SK-N-SH treated with all-trans-retinoic acid at 6 μM for 48 hours (cell line): ENCODE results near the gene LTBR.

Experiments
- ATAC-seq: fragments of 200-7000 bp; cut with Tn5 transposase; 3 replicates; pipeline ENCODE4 v1.9.1; 2020; ENCODE audit warnings: mild to moderate bottlenecking, moderate library complexity
- ARNTL ChIP-seq: fragments of 450-650 bp; formaldehyde crosslinking; IDR thresholded peaks from 2 replicates; pipeline ENCODE4 v1.5.0; 2020; ENCODE audit warnings: low read depth, mild to moderate bottlenecking, moderate library complexity, borderline replicate concordance
- CSDC2 ChIP-seq: fragments of 250-450 bp; sonication (Bioruptor Pico); IDR thresholded peaks from 2 replicates; pipeline ENCODE4 v1.5.0; 2020; ENCODE audit warnings: mild to moderate bottlenecking, moderate library complexity
- CSRNP3 ChIP-seq: fragments of 250-450 bp; sonication (Bioruptor Pico); IDR thresholded peaks from 2 replicates; pipeline ENCODE4 v1.5.1; 2021; ENCODE audit warnings: mild to moderate bottlenecking, moderate library complexity
- ESRRG ChIP-seq: fragments of 250-450 bp; sonication (Bioruptor Pico); IDR thresholded peaks from 2 replicates; pipeline ENCODE4 v1.6.1; 2021; ENCODE audit warnings: mild to moderate bottlenecking
- ISL1 ChIP-seq: fragments of 250-450 bp; sonication (Bioruptor Pico); IDR thresholded peaks from 2 replicates; pipeline ENCODE4 v2.1.2; 2022; ENCODE audit warnings: mild to moderate bottlenecking, moderate library complexity
- OSR1 ChIP-seq: fragments of 250-450 bp; sonication (Bioruptor Pico); IDR thresholded peaks from 2 replicates; pipeline ENCODE4 v1.8.0; 2022; ENCODE audit warnings: moderate library complexity, mild to moderate bottlenecking, inconsistent platforms
- PATZ1 ChIP-seq: fragments of 250-450 bp; sonication (Bioruptor Pico); IDR thresholded peaks from 2 replicates; pipeline ENCODE4 v1.8.0; 2020; ENCODE audit warnings: mild to moderate bottlenecking, moderate library complexity, borderline replicate concordance
- POU6F1 ChIP-seq: fragments of 250-450 bp; sonication (Bioruptor Pico); IDR thresholded peaks from 2 replicates; pipeline ENCODE4 v1.8.0; 2021; ENCODE audit warnings: low read depth, mild to moderate bottlenecking, moderate library complexity, borderline replicate concordance
- PPARA ChIP-seq: fragments of 250-450 bp; sonication (Bioruptor Pico); IDR thresholded peaks from 2 replicates; pipeline ENCODE4 v1.5.0; 2020; ENCODE audit warnings: mild to moderate bottlenecking, borderline replicate concordance
- RARB ChIP-seq: fragments of 250-450 bp; sonication (Bioruptor Pico); IDR thresholded peaks from 2 replicates; pipeline ENCODE4 v1.8.0; 2021; ENCODE audit warnings: mild to moderate bottlenecking, moderate library complexity
- SNAI2 ChIP-seq: fragments of 250-450 bp; sonication (Bioruptor Pico); IDR thresholded peaks from 2 replicates; pipeline ENCODE4 v1.5.0; 2020; ENCODE audit warnings: mild to moderate bottlenecking, moderate library complexity
- TCF4 ChIP-seq: fragments of 250-450 bp; sonication (Bioruptor Pico); IDR thresholded peaks from 2 replicates; pipeline ENCODE4 v1.8.0; 2021; ENCODE audit warnings: mild to moderate bottlenecking, moderate library complexity, borderline replicate concordance
- TOX ChIP-seq: fragments of 250-450 bp; sonication (Bioruptor Pico); IDR thresholded peaks from 2 replicates; pipeline ENCODE4 v1.8.0; 2021; ENCODE audit warnings: mild to moderate bottlenecking, moderate library complexity, borderline replicate concordance
- TSHZ2 ChIP-seq: fragments of 250-450 bp; sonication (Bioruptor Pico); IDR thresholded peaks from 2 replicates; pipeline ENCODE4 v1.5.0; 2020; ENCODE audit warnings: mild to moderate bottlenecking, moderate library complexity
- ZFP3 ChIP-seq: fragments of 250-450 bp; sonication (Bioruptor Pico); IDR thresholded peaks from 2 replicates; pipeline ENCODE4 v1.5.0; 2020; ENCODE audit warnings: mild to moderate bottlenecking, moderate library complexity
- ZFP30 ChIP-seq: fragments of 450-650 bp; formaldehyde crosslinking; IDR thresholded peaks from 2 replicates; pipeline ENCODE4 v1.5.0; 2022; ENCODE audit warnings: mild to moderate bottlenecking, moderate library complexity
- ZNF70 ChIP-seq: fragments of 450-650 bp; formaldehyde crosslinking; IDR thresholded peaks from 2 replicates; pipeline ENCODE4 v1.5.0; 2020; ENCODE audit warnings: mild to moderate bottlenecking, moderate library complexity
- ZNF8 ChIP-seq: fragments of 450-650 bp; formaldehyde crosslinking; IDR thresholded peaks from 2 replicates; pipeline ENCODE4 v1.5.0; 2020; ENCODE audit warnings: mild to moderate bottlenecking, moderate library complexity

The LTBR gene

GRCh38 chr12:6370994-6371754 lies 12.8 kb upstream of the LTBR start:
- peak; percentile 61 for ATAC-seq
- no peak for TF ChIP-seq ZFP3
- no peak for TF ChIP-seq PATZ1 (CRISPR knock-in tag)
- no peak for TF ChIP-seq PPARA (CRISPR knock-in tag)
- no peak for TF ChIP-seq TSHZ2
- TF ChIP-seq OSR1 (CRISPR knock-in tag) = no peak
- no peak for TF ChIP-seq ISL1 (CRISPR knock-in tag)
- TF ChIP-seq CSDC2 (CRISPR knock-in tag) = no peak
- no peak for TF ChIP-seq ARNTL
- TF ChIP-seq ZNF8 = no peak
- TF ChIP-seq CSRNP3 (CRISPR knock-in tag) = no peak
- TF ChIP-seq TCF4 (CRISPR knock-in tag) = no peak
- TF ChIP-seq POU6F1 = no peak
- TF ChIP-seq SNAI2 = no peak
- TF ChIP-seq ZNF70 (CRISPR knock-in tag) = no peak
- no peak for TF ChIP-seq TOX (CRISPR knock-in tag)
- TF ChIP-seq ZFP30 (CRISPR knock-in tag) = no peak

DNA sequence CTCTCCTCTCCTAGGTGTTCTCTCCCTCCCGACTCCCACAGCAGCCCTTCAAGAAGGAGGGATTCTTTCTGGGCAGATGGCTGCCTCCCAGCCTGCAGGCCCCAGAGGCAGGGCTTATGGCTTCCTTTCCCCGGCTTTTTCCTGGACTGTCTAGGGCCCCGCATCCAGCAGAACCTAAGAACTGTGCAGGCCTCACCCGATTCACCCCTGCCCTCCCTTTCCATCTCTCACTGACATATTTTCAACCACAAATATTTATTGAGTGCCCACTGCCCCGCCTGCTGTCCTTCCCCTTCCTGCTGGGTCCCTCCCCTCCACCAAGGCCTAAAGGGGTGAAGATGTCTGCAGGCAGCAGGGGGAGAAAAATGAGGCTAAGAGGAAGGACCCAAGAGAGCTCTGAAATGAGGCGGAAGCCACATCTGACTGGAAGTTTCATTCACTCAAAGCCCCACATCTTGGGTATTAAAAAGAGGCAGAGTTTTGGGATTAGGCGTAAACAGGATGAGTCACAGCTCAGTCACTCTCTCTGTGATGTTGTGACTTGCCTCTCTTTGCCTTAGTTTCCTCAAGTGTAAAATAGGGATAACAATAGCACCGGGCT lies 11.5 kb upstream of the LTBR start:
- ATAC-seq = peak; percentile 83
- TF ChIP-seq ZNF70 (CRISPR knock-in tag) (no peak), ZNF8 (no peak), TSHZ2 (no peak), CSDC2 (CRISPR knock-in tag) (no peak), OSR1 (CRISPR knock-in tag) (no peak), TCF4 (CRISPR knock-in tag) (no peak)

GRCh38 chr12:6373022-6373787 lies 10.8 kb upstream of the LTBR start:
- ATAC-seq = no peak
- TF ChIP-seq ZFP30 (CRISPR knock-in tag) (no peak), ARNTL (no peak), OSR1 (CRISPR knock-in tag) (no peak), RARB (CRISPR knock-in tag) (no peak), CSRNP3 (CRISPR knock-in tag) (no peak), ZNF70 (CRISPR knock-in tag) (no peak), ZNF8 (no peak), TOX (CRISPR knock-in tag) (no peak), ESRRG (CRISPR knock-in tag) (no peak), TSHZ2 (no peak), ZFP3 (no peak), TCF4 (CRISPR knock-in tag) (no peak)
